HepG2 (cell line): ENCODE data around the gene ZNF341. TPM values are rescaled to one million over a fixed set of nuclear protein-coding genes. Genes with fewer than 3 reads are reported as not detected.

Experiments
- BHLHE40 ChIP-seq: IDR thresholded peaks from 2 replicates; pipeline ENCODE4 v1.6.1; 2011; ENCODE audit warnings: low read length, improper control_type of control experiment
- CBX1 ChIP-seq: IDR thresholded peaks from one replicate; pipeline ENCODE4 v1.6.1; 2016; ENCODE audit warnings: antibody characterized with exemption, low read depth
- ELF4 ChIP-seq: sonication (generic); formaldehyde crosslinking; IDR thresholded peaks from 2 replicates; pipeline ENCODE4 v1.5.0; 2020; ENCODE audit warnings: missing genetic modification reagents, mild to moderate bottlenecking, moderate library complexity, borderline replicate concordance
- FOSL2 ChIP-seq: sonication (generic); formaldehyde crosslinking; IDR thresholded peaks from 2 replicates; pipeline ENCODE4 v1.4.0; 2020; ENCODE audit warnings: missing genetic modification reagents
- GFI1 ChIP-seq: sonication (generic); formaldehyde crosslinking; IDR thresholded peaks from 2 replicates; pipeline ENCODE4 v1.5.0; 2020; ENCODE audit warnings: missing genetic modification reagents, mild to moderate bottlenecking, borderline replicate concordance
- GLI4 ChIP-seq: sonication (generic); formaldehyde crosslinking; IDR thresholded peaks from 2 replicates; pipeline ENCODE4 v1.5.1; 2020; ENCODE audit warnings: missing genetic modification reagents, mild to moderate bottlenecking, moderate library complexity, borderline replicate concordance
- NFIB ChIP-seq: sonication (generic); formaldehyde crosslinking; IDR thresholded peaks from 2 replicates; pipeline ENCODE4 v1.9.0; 2021; ENCODE audit warnings: missing genetic modification reagents, mild to moderate bottlenecking, borderline replicate concordance
- RAD51 ChIP-seq: fragments of 450-650 bp; IDR thresholded peaks from 2 replicates; pipeline ENCODE4 v1.6.1; 2016; ENCODE audit warnings: borderline replicate concordance
- RORA ChIP-seq: sonication (generic); formaldehyde crosslinking; IDR thresholded peaks from 2 replicates; pipeline ENCODE4 v1.5.0; 2020; ENCODE audit warnings: mild to moderate bottlenecking, missing genetic modification reagents, moderate library complexity
- SRY ChIP-seq: sonication (generic); formaldehyde crosslinking; IDR thresholded peaks from 2 replicates; pipeline ENCODE4 v1.8.0; 2022; ENCODE audit warnings: mild to moderate bottlenecking, missing genetic modification reagents
- STAG1 ChIP-seq: sonication (generic); formaldehyde crosslinking; IDR thresholded peaks from 2 replicates; pipeline ENCODE4 v1.4.0; 2020; ENCODE audit warnings: missing genetic modification reagents
- ZBTB7B ChIP-seq: sonication (generic); formaldehyde crosslinking; IDR thresholded peaks from 2 replicates; pipeline ENCODE4 v1.4.0; 2020; ENCODE audit warnings: missing genetic modification reagents
- ZNF558 ChIP-seq: sonication (generic); formaldehyde crosslinking; IDR thresholded peaks from 2 replicates; pipeline ENCODE4 v1.9.0; 2022; ENCODE audit warnings: mild to moderate bottlenecking, missing genetic modification reagents, borderline replicate concordance
- ZNF766 ChIP-seq: sonication (generic); formaldehyde crosslinking; IDR thresholded peaks from 2 replicates; pipeline ENCODE4 v1.5.0; 2020; ENCODE audit warnings: missing genetic modification reagents, borderline replicate concordance
- ZNF780A ChIP-seq: sonication (generic); formaldehyde crosslinking; IDR thresholded peaks from 2 replicates; pipeline ENCODE4 v1.8.0; 2022; ENCODE audit warnings: mild to moderate bottlenecking, missing genetic modification reagents, moderate library complexity
- polyA plus RNA-seq, 8 experiments: library from polyadenylated mRNA; depleted of rRNA in 3 of 8; stranded (reverse) in 7 of 8; unstranded in 1 of 8; fragments of >200 nt; fragmentation: Illumina TruSeq in 4 of 8; extraction: Trizol in 4 of 8; gene quantifications; 2 replicates each; pipeline versions ENCODE4 v1.2.1 to v1.2.3, GENCODE V29; 2011 to 2016; ENCODE audit warnings: low read depth in 4 of 8, missing spikeins in 1 of 8, mixed read lengths in 1 of 8; ENCODE audit not compliant: insufficient read depth in 1 of 8
- total RNA-seq, 5 experiments: library from RNA; depleted of rRNA; stranded (reverse); fragments of >200 nt; fragmentation: Illumina TruSeq; extraction: Trizol; gene quantifications; 2 replicates each; pipeline ENCODE4 v1.2.3, GENCODE V29; 2016; ENCODE audit warnings: low read depth in 1 of 5
- TF ChIP-seq, protein P1 (sequence below): sonication (generic); formaldehyde crosslinking; conservative IDR thresholded peaks from 2 replicates; pipeline ENCODE4 v1.4.0; 2020; ENCODE audit warnings: mild to moderate bottlenecking, missing genetic modification reagents, moderate library complexity
- TF ChIP-seq, protein P2 (sequence below): sonication (generic); formaldehyde crosslinking; IDR thresholded peaks from 2 replicates; pipeline ENCODE4 v1.5.0; 2020; ENCODE audit warnings: mild to moderate bottlenecking, missing genetic modification reagents
- TF ChIP-seq, protein P3 (sequence below): sonication (generic); formaldehyde crosslinking; IDR thresholded peaks from 2 replicates; pipeline ENCODE4 v1.4.0; 2020; ENCODE audit warnings: mild to moderate bottlenecking, missing genetic modification reagents
- TF ChIP-seq, protein P4 (sequence below): sonication (generic); formaldehyde crosslinking; IDR thresholded peaks from 2 replicates; pipeline ENCODE4 v1.4.0; 2020; ENCODE audit warnings: low read depth, mild to moderate bottlenecking, missing genetic modification reagents

Gene ZNF341
- total and polyA plus RNA-seq, 2 of the 13 experiments (the other 11 are each of a cell fraction or from before 2014, with no cell fraction given), result 1.1 to 2.2 TPM

DNA sequence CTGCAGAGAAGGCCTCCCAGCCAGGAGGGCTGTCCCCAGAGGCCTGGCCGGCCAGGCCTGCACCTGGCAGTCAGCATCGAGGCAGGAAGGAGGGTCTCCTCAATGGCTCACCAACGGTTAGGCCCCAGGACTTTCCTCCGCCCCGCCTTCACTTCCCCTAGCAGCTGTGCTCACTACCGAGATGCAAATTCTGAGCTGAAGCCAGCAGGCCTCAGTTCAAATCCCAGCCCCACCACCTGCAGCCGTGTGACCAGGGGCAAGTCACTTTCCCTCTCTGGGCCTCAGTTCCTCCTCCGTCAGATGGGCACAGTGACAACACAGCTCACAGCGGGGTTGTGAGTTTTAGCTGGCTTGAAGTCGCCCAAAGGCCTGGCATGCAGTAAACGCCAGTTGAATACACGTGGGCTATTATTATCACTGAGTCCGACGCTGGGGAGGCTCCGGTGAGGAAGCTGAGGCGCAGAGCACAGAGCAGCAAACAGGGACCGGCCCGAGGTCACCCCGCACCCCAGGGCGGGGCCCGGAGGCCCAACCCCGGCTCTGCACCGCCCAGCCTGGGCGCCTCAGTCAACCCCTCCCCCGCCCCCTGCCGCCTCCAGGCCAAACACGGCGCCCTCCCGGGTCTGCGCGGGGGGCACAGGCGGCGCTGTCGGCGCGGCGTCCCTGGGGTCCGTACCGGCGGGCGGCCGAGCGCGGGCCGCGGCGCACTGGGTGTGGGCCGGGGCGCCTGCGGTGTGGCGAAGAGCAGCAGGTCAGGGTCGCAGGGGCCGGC lies 46.3 kb upstream of the ZNF341 start (continued):
- no peak for TF ChIP-seq ZNF558 (CRISPR knock-in tag)
- 0 out of 2 replicates have a peak, but pooled peaks have one; percentile 21 for TF ChIP-seq ZBTB7B
- no peak for TF ChIP-seq RAD51
- TF ChIP-seq, protein P1, sequence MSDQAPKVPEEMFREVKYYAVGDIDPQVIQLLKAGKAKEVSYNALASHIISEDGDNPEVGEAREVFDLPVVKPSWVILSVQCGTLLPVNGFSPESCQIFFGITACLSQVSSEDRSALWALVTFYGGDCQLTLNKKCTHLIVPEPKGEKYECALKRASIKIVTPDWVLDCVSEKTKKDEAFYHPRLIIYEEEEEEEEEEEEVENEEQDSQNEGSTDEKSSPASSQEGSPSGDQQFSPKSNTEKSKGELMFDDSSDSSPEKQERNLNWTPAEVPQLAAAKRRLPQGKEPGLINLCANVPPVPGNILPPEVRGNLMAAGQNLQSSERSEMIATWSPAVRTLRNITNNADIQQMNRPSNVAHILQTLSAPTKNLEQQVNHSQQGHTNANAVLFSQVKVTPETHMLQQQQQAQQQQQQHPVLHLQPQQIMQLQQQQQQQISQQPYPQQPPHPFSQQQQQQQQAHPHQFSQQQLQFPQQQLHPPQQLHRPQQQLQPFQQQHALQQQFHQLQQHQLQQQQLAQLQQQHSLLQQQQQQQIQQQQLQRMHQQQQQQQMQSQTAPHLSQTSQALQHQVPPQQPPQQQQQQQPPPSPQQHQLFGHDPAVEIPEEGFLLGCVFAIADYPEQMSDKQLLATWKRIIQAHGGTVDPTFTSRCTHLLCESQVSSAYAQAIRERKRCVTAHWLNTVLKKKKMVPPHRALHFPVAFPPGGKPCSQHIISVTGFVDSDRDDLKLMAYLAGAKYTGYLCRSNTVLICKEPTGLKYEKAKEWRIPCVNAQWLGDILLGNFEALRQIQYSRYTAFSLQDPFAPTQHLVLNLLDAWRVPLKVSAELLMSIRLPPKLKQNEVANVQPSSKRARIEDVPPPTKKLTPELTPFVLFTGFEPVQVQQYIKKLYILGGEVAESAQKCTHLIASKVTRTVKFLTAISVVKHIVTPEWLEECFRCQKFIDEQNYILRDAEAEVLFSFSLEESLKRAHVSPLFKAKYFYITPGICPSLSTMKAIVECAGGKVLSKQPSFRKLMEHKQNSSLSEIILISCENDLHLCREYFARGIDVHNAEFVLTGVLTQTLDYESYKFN (CRISPR knock-in tag), result 0 out of 2 replicates have a peak, but pooled peaks have one; percentile 24
- TF ChIP-seq BHLHE40, result 0 out of 2 replicates have a peak, but pooled peaks have one; percentile 13
- TF ChIP-seq, protein P2, sequence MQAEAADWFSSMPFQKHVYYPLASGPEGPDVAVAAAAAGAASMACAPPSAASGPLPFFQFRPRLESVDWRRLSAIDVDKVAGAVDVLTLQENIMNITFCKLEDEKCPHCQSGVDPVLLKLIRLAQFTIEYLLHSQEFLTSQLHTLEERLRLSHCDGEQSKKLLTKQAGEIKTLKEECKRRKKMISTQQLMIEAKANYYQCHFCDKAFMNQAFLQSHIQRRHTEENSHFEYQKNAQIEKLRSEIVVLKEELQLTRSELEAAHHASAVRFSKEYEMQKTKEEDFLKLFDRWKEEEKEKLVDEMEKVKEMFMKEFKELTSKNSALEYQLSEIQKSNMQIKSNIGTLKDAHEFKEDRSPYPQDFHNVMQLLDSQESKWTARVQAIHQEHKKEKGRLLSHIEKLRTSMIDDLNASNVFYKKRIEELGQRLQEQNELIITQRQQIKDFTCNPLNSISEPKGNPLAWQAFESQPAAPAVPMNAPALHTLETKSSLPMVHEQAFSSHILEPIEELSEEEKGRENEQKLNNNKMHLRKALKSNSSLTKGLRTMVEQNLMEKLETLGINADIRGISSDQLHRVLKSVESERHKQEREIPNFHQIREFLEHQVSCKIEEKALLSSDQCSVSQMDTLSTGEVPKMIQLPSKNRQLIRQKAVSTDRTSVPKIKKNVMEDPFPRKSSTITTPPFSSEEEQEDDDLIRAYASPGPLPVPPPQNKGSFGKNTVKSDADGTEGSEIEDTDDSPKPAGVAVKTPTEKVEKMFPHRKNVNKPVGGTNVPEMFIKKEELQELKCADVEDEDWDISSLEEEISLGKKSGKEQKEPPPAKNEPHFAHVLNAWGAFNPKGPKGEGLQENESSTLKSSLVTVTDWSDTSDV (CRISPR knock-in tag), result peak; percentile 92
- TF ChIP-seq GFI1 (CRISPR knock-in tag), result 0 out of 2 replicates have a peak, but pooled peaks have one; percentile 21
- TF ChIP-seq GLI4 (CRISPR knock-in tag), result no peak
- TF ChIP-seq STAG1, result peak; percentile 33
- TF ChIP-seq ZNF766, result peak; percentile 12; the same call in 1 of the 2 replicates
- TF ChIP-seq SRY, result 0 out of 2 replicates have a peak, but pooled peaks have one; percentile 15
- TF ChIP-seq CBX1, result peak; percentile 64
- TF ChIP-seq ZNF780A, result no peak
- TF ChIP-seq RORA (CRISPR knock-in tag), result no peak
- 0 out of 2 replicates have a peak, but pooled peaks have one; percentile 6 for TF ChIP-seq FOSL2 (CRISPR knock-in tag)
- TF ChIP-seq, protein P3, sequence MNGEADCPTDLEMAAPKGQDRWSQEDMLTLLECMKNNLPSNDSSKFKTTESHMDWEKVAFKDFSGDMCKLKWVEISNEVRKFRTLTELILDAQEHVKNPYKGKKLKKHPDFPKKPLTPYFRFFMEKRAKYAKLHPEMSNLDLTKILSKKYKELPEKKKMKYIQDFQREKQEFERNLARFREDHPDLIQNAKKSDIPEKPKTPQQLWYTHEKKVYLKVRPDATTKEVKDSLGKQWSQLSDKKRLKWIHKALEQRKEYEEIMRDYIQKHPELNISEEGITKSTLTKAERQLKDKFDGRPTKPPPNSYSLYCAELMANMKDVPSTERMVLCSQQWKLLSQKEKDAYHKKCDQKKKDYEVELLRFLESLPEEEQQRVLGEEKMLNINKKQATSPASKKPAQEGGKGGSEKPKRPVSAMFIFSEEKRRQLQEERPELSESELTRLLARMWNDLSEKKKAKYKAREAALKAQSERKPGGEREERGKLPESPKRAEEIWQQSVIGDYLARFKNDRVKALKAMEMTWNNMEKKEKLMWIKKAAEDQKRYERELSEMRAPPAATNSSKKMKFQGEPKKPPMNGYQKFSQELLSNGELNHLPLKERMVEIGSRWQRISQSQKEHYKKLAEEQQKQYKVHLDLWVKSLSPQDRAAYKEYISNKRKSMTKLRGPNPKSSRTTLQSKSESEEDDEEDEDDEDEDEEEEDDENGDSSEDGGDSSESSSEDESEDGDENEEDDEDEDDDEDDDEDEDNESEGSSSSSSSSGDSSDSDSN (CRISPR knock-in tag), result 0 out of 2 replicates have a peak, but pooled peaks have one; percentile 47
- TF ChIP-seq ELF4, result no peak
- TF ChIP-seq, protein P4, sequence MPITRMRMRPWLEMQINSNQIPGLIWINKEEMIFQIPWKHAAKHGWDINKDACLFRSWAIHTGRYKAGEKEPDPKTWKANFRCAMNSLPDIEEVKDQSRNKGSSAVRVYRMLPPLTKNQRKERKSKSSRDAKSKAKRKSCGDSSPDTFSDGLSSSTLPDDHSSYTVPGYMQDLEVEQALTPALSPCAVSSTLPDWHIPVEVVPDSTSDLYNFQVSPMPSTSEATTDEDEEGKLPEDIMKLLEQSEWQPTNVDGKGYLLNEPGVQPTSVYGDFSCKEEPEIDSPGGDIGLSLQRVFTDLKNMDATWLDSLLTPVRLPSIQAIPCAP (CRISPR knock-in tag), result no peak
- no peak for TF ChIP-seq NFIB
